Natural killer cell (primary cell): ENCODE measurements around the gene EFHC2. TPM values are rescaled to one million over a fixed set of nuclear protein-coding genes. Genes with fewer than 3 reads are reported as not detected.

Experiments
- ATAC-seq, 3 donors: fragments of 150-1000 bp in 2 of 3; fragments of 200-7000 bp in 1 of 3; cut with Tn5 transposase; 1 replicate in 1 of 3; 2 replicates in 2 of 3; pipeline ENCODE4 v1.10.0; 2021; ENCODE audit warnings: mild to moderate bottlenecking in 2 of 3, moderate library complexity in 2 of 3
- DNase-seq, 2 donors: peaks; one replicate each; pipeline versions ENCODE4 v3.0.0 to v3.0.0-alpha.2; 2013 to 2021; ENCODE audit warnings: mixed read lengths in 1 of 2
- H3K27ac ChIP-seq: one replicate; pipeline ENCODE4 v1.5.1; 2013; ENCODE audit warnings: mild to moderate bottlenecking, low read length
- H3K27me3 ChIP-seq: one replicate; pipeline ENCODE4 v1.6.1; 2013; ENCODE audit warnings: low read length; ENCODE audit not compliant: control insufficient read depth, insufficient read depth
- H3K36me3 ChIP-seq: one replicate; pipeline ENCODE4 v1.6.1; 2013; ENCODE audit warnings: low read length; ENCODE audit not compliant: control insufficient read depth, insufficient read depth
- H3K4me1 ChIP-seq: one replicate; pipeline ENCODE4 v1.6.1; 2013; ENCODE audit warnings: low read length; ENCODE audit not compliant: control insufficient read depth, insufficient read depth
- H3K4me3 ChIP-seq: one replicate; pipeline ENCODE4 v1.5.1; 2013; ENCODE audit warnings: low read length
- H3K9me3 ChIP-seq: one replicate; pipeline ENCODE4 v1.6.1; 2013; ENCODE audit warnings: low read length; ENCODE audit not compliant: control insufficient read depth, insufficient read depth
- H3K27ac Mint-ChIP-seq, 2 donors: one replicate each; pipeline ENCODE4 v1.8.0; 2022; ENCODE audit warnings: mild to moderate bottlenecking in 2 of 2, mixed read lengths in 2 of 2, moderate library complexity in 1 of 2
- H3K27me3 Mint-ChIP-seq, 2 donors: one replicate each; pipeline ENCODE4 v1.8.0; 2022; ENCODE audit warnings: low read depth in 2 of 2, mixed read lengths in 2 of 2
- H3K36me3 Mint-ChIP-seq: one replicate; pipeline ENCODE4 v1.8.0; 2022; ENCODE audit warnings: mixed read lengths
- H3K4me1 Mint-ChIP-seq, 2 donors: one replicate each; pipeline ENCODE4 v1.8.0; 2022; ENCODE audit warnings: mixed read lengths in 2 of 2
- H3K4me3 Mint-ChIP-seq: one replicate; pipeline ENCODE4 v1.8.0; 2022; ENCODE audit warnings: mild to moderate bottlenecking, moderate library complexity, mixed read lengths
- H3K9me3 Mint-ChIP-seq, 2 donors: one replicate each; pipeline ENCODE4 v1.8.0; 2022; ENCODE audit warnings: mixed read lengths in 2 of 2
- WGBS: methylation state at CpG from one replicate; pipeline ENCODE4 v1.1.7; 2013; ENCODE audit warnings: missing lambda C conversion rate; ENCODE audit not compliant: insufficient coverage; 5-methylcytosine and 5-hydroxymethylcytosine counted together
- intact Hi-C: fragments of 100-400 bp; cut with micrococcal nuclease; formaldehyde crosslinking; loops from one replicate; pipeline ENCODE4 v1.14.2; 2022
- total RNA-seq, 4 donors: library from RNA; stranded (reverse); fragments of 120-200 nt in 1 of 4; gene quantifications; one replicate each; pipeline versions ENCODE4 v1.2.3 to v1.2.4, GENCODE V29; 2013 to 2022
- TF ChIP-seq, protein P1 (sequence below): fragments of 200-600 bp; IDR thresholded peaks from one replicate; pipeline ENCODE4 v1.8.0; 2022; ENCODE audit warnings: antibody characterized with exemption

Gene EFHC2
- total RNA-seq, 3 donors from 2014 or later (not counting 1 experiment from before 2014, with no cell fraction given) = 5.7 to 9.1 (median 8.9) TPM

DNA sequence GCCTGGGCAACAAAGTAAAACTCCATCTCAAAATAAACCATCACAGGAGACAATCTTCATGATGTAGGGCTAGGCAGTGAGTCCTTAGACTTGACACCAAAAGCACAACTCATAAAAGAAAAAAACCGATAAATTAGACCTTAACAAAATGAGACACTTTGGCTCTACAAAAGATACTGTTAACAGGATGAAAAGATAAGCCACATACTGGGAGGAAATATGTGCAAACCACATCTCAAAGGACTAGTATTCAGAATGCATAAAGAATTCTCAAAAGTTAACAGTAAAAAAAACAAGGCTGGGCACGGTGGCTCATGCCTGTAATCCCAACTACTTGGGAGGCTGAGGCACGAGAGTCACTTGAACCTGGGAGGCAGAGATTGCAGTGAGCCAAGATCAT is 13.2 kb downstream of the EFHC2 start:
- TF ChIP-seq, protein P1, sequence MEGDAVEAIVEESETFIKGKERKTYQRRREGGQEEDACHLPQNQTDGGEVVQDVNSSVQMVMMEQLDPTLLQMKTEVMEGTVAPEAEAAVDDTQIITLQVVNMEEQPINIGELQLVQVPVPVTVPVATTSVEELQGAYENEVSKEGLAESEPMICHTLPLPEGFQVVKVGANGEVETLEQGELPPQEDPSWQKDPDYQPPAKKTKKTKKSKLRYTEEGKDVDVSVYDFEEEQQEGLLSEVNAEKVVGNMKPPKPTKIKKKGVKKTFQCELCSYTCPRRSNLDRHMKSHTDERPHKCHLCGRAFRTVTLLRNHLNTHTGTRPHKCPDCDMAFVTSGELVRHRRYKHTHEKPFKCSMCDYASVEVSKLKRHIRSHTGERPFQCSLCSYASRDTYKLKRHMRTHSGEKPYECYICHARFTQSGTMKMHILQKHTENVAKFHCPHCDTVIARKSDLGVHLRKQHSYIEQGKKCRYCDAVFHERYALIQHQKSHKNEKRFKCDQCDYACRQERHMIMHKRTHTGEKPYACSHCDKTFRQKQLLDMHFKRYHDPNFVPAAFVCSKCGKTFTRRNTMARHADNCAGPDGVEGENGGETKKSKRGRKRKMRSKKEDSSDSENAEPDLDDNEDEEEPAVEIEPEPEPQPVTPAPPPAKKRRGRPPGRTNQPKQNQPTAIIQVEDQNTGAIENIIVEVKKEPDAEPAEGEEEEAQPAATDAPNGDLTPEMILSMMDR = no peak
- Histone ChIP-seq H3K27ac (peak overlapping the region; percentile 45), H3K4me1 (peaks cover 26% of the 10 kb centered on the region), H3K9me3 (no peaks in the 10 kb centered on the region), H3K36me3 (no peaks in the 10 kb centered on the region), H3K4me3 (no peak overlapping the region), H3K27me3 (no peaks in the 10 kb centered on the region)
- DNase-seq = peak in 1 of 2 donors; percentile 21
- Mint-ChIP-seq H3K36me3 (no peaks in the 10 kb centered on the region), H3K4me3 (peak overlapping the region; percentile 59), H3K9me3 (no peaks in the 10 kb centered on the region), H3K27ac (peak overlapping the region; percentile 37 to 61), H3K4me1 (peaks cover 23% of the 10 kb centered on the region in 2 donors), H3K27me3 (no peaks in the 10 kb centered on the region)
- peak in 1 of 3 donors; percentile 50 for ATAC-seq
- 7% methylated on average over 2 of the region's 3 CpGs for WGBS
- intact Hi-C loops = no loop called here

DNA sequence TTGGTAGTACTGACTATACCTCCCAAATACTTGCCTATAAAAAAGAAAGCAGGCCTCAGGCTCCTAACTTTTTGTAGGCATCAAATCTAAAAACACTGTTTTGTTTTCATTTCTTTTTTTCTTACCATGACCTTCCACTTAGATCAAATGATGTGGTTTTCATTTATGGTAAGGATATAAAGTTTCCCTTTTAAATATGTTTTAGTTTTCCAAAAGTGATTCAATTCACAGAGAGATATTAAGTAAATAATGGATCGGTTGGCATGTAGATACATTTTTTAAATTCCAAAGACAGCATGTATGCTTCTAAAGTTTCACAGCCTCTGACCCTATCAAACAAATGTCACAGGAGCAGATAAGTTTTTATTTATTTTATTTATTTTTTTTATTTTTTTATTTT is 23.9 kb downstream of the EFHC2 start:
- Mint-ChIP-seq H3K4me3 (no peak overlapping the region), H3K27me3 (no peaks in the 10 kb centered on the region), H3K27ac (no peak overlapping the region), H3K9me3 (no peaks in the 10 kb centered on the region), H3K36me3 (no peaks in the 10 kb centered on the region), H3K4me1 (peaks cover 26 to 34% of the 10 kb centered on the region in 2 donors)
- H3K36me3 ChIP-seq = no peaks in the 10 kb centered on the region
- no peaks in the 10 kb centered on the region for H3K27me3 ChIP-seq
- no peaks in the 10 kb centered on the region for H3K9me3 ChIP-seq
- no CpG with 5 or more reads among the region's 1 CpG for WGBS
- H3K4me3 ChIP-seq = no peak overlapping the region
- intact Hi-C loops = no loop called here
- DNase-seq (no peak), ATAC-seq (no peak)
- H3K27ac ChIP-seq = no peak overlapping the region
- TF ChIP-seq, protein P1 = no peak
- peaks cover 17% of the 10 kb centered on the region for H3K4me1 ChIP-seq

DNA sequence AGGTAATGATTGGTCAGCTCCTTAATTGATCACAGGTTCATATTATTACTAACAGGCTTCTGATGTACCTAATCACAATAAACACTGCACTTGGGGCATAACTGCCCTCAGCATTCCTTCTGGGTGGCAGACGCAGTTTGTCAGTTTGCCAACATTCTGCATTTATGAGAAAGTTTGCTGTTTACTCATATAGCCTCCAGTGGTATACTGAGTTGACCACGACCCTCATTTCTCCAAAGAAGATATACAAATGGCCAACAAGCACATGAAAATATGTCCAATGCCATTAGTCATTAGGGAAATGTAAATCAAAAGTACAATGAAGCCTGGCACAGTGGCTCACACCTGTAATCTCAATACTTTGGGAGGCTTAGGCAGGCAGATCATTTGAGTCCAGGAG is 26.3 kb downstream of the EFHC2 start:
- intact Hi-C loops = no loop called here
- H3K4me1 Mint-ChIP-seq = peaks cover 25 to 26% of the 10 kb centered on the region in 2 donors
- H3K36me3 ChIP-seq = no peaks in the 10 kb centered on the region
- ATAC-seq (no peak), DNase-seq (no peak)
- no peaks in the 10 kb centered on the region for H3K36me3 Mint-ChIP-seq
- H3K4me3 ChIP-seq = no peak overlapping the region
- H3K27ac Mint-ChIP-seq = peak overlapping the region in 1 of 2 donors; percentile 9
- no peak overlapping the region for H3K4me3 Mint-ChIP-seq
- no peak overlapping the region for H3K27ac ChIP-seq
- peaks cover 23% of the 10 kb centered on the region for H3K4me1 ChIP-seq
- peaks cover 0 to 6% of the 10 kb centered on the region in 2 donors for H3K27me3 Mint-ChIP-seq
- TF ChIP-seq, protein P1 = no peak
- no peaks in the 10 kb centered on the region for H3K9me3 Mint-ChIP-seq
- H3K9me3 ChIP-seq = no peaks in the 10 kb centered on the region
- no peaks in the 10 kb centered on the region for H3K27me3 ChIP-seq
- WGBS = 100% methylated on average over 1 of the region's 2 CpGs

DNA sequence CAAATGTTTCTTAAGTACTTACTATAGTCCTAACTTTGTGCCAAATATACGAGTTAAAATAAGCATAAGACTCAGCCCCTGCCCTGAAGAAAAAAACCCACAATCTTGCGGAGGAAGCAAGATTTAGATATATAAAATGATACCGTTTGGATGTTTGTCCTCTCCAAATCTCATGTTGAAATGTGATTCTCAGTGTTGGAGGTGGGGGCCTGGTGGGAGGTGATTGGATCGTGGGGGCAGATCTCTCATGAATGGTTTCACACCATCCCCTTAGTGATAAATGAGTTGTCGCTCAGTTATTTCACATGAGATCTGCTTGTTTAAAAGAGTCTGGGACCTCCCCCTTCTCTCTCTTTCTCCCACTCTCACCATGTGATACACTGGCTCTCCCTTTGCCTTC is 28.7 kb downstream of the EFHC2 start:
- ATAC-seq (peak; percentile 64 to 83 (median 75)), DNase-seq (no peak)
- Histone ChIP-seq H3K27ac (peak overlapping the region; percentile 69), H3K4me1 (peaks cover 23% of the 10 kb centered on the region), H3K9me3 (no peaks in the 10 kb centered on the region), H3K4me3 (no peak overlapping the region), H3K27me3 (no peaks in the 10 kb centered on the region), H3K36me3 (no peaks in the 10 kb centered on the region)
- TF ChIP-seq, protein P1 = no peak
- intact Hi-C loops = no loop called here
- H3K4me1 Mint-ChIP-seq = peaks cover 25 to 26% of the 10 kb centered on the region in 2 donors
- H3K36me3 Mint-ChIP-seq = no peaks in the 10 kb centered on the region
- peaks cover 0 to 6% of the 10 kb centered on the region in 2 donors for H3K27me3 Mint-ChIP-seq
- H3K9me3 Mint-ChIP-seq = no peaks in the 10 kb centered on the region
- peak overlapping the region; percentile 66 to 84 for H3K27ac Mint-ChIP-seq
- 28% methylated on average over 4 of the region's 5 CpGs for WGBS
- H3K4me3 Mint-ChIP-seq = peak overlapping the region; percentile 37
